Measurements from ENCODE around the gene ABCC1. TPM values are rescaled to one million over a fixed set of nuclear protein-coding genes. Genes with fewer than 3 reads are reported as not detected.
A peak's percentile ranks its signal among the peaks of the same experiment; 100 is the strongest.

ABCC1 gene
- total RNA-seq, 2 experiments from 2014 or later: 64.5 to 67.6 TPM

DNA sequence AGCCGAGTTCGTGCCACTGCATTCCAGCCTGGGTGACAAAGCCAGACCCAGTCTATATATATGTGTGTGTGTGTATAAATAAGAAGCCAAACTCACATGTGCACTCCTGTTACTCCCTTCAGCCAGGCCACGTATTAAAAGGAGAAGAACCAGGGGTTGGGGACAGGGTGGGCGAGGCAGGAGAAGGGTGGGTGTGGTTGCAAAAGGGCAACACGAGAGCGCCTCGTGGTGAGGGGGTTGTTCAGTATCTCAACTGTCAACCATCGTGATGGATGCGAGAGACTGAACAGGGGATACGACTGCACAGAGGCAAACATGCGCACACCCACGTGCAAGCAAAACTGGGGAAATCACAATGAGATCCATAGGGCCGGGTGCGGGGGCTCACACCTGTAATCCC is 219.0 kb downstream of the ABCC1 start:
- ChIA-PET POLR2A (no interaction called here), CTCF (no interaction called here)
- Mint-ChIP-seq H3K27ac (no peak overlapping the region), H3K4me3 (no peak overlapping the region), H3K4me1 (ENCODE audit: low read depth) (no peaks in the 10 kb centered on the region), H3K27me3 (peaks cover 1% of the 10 kb centered on the region), H3K9me3 (no peaks in the 10 kb centered on the region), H3K36me3 (ENCODE audit: low read depth) (no peaks in the 10 kb centered on the region)
- no peak for DNase-seq
- intact Hi-C loops (cut with micrococcal nuclease): no loop called here
- TF ChIP-seq, protein P1, sequence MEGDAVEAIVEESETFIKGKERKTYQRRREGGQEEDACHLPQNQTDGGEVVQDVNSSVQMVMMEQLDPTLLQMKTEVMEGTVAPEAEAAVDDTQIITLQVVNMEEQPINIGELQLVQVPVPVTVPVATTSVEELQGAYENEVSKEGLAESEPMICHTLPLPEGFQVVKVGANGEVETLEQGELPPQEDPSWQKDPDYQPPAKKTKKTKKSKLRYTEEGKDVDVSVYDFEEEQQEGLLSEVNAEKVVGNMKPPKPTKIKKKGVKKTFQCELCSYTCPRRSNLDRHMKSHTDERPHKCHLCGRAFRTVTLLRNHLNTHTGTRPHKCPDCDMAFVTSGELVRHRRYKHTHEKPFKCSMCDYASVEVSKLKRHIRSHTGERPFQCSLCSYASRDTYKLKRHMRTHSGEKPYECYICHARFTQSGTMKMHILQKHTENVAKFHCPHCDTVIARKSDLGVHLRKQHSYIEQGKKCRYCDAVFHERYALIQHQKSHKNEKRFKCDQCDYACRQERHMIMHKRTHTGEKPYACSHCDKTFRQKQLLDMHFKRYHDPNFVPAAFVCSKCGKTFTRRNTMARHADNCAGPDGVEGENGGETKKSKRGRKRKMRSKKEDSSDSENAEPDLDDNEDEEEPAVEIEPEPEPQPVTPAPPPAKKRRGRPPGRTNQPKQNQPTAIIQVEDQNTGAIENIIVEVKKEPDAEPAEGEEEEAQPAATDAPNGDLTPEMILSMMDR (IDR thresholded peaks at IDR 0.05): no peak
- no peak for ATAC-seq

DNA sequence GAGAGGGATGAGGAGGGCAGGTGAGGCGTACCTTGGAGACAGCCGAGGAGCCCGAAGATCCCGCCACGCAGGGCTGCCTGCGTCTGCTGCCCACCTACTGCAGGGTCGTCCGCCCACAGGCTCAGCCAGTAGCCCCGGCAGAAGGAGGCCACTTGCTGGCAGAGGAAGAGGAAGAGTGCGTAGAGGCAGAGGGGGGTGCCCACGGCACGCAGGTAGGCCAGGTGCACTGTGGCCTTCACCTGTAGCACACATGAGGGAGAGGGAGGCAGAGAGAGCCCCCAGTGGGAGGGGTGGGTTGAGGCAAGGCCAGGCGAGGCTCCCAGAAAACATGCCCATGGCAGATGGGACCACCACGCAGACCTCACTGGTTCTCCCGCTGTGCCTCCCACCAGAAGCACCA is 220.2 kb downstream of the ABCC1 start:
- intact Hi-C loops (cut with micrococcal nuclease): no loop called here
- Mint-ChIP-seq H3K36me3 (ENCODE audit: low read depth) (no peaks in the 10 kb centered on the region), H3K4me3 (no peak overlapping the region), H3K27me3 (no peaks in the 10 kb centered on the region), H3K4me1 (ENCODE audit: low read depth) (no peaks in the 10 kb centered on the region), H3K27ac (no peak overlapping the region), H3K9me3 (no peaks in the 10 kb centered on the region)
- TF ChIP-seq, protein P1 (IDR thresholded peaks at IDR 0.05): no peak
- POLR2A ChIA-PET: no interaction called here
- DNase-seq: no peak
- CTCF ChIA-PET: no interaction called here
- no peak for ATAC-seq

DNA sequence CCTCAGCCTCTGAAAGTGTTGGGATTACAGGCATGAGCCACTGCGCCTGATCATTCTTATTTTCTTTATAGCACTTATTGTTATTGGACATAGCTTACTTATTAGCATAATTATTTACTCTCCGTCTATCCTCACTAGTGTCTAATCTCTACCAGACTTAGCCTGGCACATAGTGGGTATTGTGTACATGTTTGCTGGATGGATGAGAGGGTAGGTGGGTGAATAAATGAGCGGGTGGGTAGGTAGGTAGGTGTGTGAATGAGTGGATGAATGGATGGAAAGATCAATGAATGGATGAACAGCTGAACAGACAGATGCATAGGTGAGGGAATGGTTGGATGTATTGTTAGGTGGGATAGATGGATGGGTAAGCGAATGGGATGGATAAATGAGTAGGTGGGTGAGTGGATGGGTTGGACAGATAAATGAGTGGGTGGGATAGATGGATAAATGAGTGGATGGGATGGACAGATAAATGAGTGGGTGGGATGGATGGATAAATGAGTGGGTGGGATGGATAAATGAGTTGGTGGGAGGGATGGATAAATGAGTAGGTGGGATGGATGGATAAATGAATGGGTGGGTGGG is 222.0 kb downstream of the ABCC1 start:
- ATAC-seq: peak; percentile 45
- Mint-ChIP-seq H3K36me3 (ENCODE audit: low read depth) (no peaks in the 10 kb centered on the region), H3K4me3 (no peak overlapping the region), H3K27ac (no peak overlapping the region), H3K27me3 (no peaks in the 10 kb centered on the region), H3K4me1 (ENCODE audit: low read depth) (no peaks in the 10 kb centered on the region), H3K9me3 (peaks cover 5% of the 10 kb centered on the region)
- TF ChIP-seq, protein P1 (IDR thresholded peaks at IDR 0.05): no peak
- no peak for DNase-seq
- intact Hi-C loops (cut with micrococcal nuclease): no loop called here
- CTCF ChIA-PET: interaction anchor here (0.8 to 1.3 kb wide), 2 partner anchors 16 to 64 kb away, joined by 3 to 4 read pairs; no protein-coding TSS in a partner anchor
- POLR2A ChIA-PET: no interaction called here

DNA sequence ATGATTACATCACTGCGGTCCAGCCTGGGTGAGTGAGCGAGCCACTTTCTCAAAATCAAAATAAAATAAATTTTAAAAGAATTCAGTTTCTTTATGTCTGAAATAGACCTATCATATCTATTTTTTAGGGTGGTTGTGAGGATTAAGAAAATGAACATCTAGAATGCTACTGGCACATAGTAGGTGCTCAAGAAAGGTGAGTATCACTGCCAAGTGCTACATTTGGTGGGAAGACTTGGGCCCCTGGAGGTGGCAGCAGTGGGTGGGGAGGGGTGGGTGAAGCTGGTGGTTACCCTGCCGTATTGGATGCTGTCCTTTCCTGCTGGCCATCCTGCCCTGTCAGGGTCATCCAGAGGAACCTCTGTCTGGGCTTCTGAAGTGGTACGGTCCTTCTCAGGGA is 223.6 kb downstream of the ABCC1 start:
- H3K4me1 Mint-ChIP-seq (ENCODE audit: low read depth): no peaks in the 10 kb centered on the region
- intact Hi-C loops (cut with micrococcal nuclease): no loop called here
- TF ChIP-seq, protein P1 (IDR thresholded peaks at IDR 0.05): no peak
- H3K27me3 Mint-ChIP-seq: no peaks in the 10 kb centered on the region
- CTCF ChIA-PET: no interaction called here
- peaks cover 6% of the 10 kb centered on the region for H3K9me3 Mint-ChIP-seq
- no peak overlapping the region for H3K4me3 Mint-ChIP-seq
- no peaks in the 10 kb centered on the region for H3K36me3 Mint-ChIP-seq (ENCODE audit: low read depth)
- no peak overlapping the region for H3K27ac Mint-ChIP-seq
- ATAC-seq (no peak), DNase-seq (no peak)
- POLR2A ChIA-PET: no interaction called here

DNA sequence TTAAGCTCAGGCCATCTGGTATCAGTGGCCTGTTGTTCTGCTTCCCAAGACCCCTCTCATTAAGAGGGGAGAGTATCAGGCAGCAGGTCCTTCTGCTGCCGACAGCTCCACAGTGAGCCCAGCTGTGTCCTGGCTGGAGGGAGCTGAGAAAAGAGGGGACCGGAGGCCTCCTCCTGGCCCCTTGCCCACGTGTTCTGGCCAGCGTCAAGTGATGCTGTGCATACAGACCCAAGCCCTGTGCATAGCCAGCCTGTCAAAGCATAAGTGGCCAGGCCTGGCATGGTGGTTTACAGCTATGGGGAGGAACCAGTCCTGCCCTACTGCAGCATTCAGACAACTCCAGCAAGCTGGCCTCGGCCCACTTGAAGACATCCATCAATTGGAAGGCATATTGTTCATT is 225.9 kb downstream of the ABCC1 start:
- H3K4me1 Mint-ChIP-seq (ENCODE audit: low read depth): no peaks in the 10 kb centered on the region
- H3K27ac Mint-ChIP-seq: no peak overlapping the region
- no peak overlapping the region for H3K4me3 Mint-ChIP-seq
- ATAC-seq: no peak
- ChIA-PET CTCF (no interaction called here), POLR2A (no interaction called here)
- intact Hi-C loops (cut with micrococcal nuclease): no loop called here
- DNase-seq: no peak
- H3K9me3 Mint-ChIP-seq: peaks cover 6% of the 10 kb centered on the region
- TF ChIP-seq, protein P1 (IDR thresholded peaks at IDR 0.05): no peak
- no peaks in the 10 kb centered on the region for H3K36me3 Mint-ChIP-seq (ENCODE audit: low read depth)
- H3K27me3 Mint-ChIP-seq: no peaks in the 10 kb centered on the region

Data from activated CD8-positive, alpha-beta T cell treated with anti-CD3 and anti-CD28 coated beads for 36 hours (primary cell).